Fibroblast of lung (primary cell): ENCODE measurements around the gene PCED1A. TPM values are rescaled to one million over a fixed set of nuclear protein-coding genes. Genes with fewer than 3 reads are reported as not detected.
A peak's percentile ranks its signal among the peaks of the same experiment; 100 is the strongest.

Experiments used
- DNase-seq, 2 donors: peaks; one replicate each; pipeline versions ENCODE4 v3.0.0 to v3.0.0-alpha.2; 2010; ENCODE audit warnings: low read depth in 2 of 2
- H2AFZ ChIP-seq: 2 replicates; pipeline ENCODE4 v1.5.1; 2012; ENCODE audit warnings: low read length, control low read depth, inconsistent platforms
- H3K27ac ChIP-seq: 2 replicates; pipeline ENCODE4 v1.5.1; 2011; ENCODE audit warnings: low read length, control low read depth; ENCODE audit not compliant: insufficient read depth
- H3K27me3 ChIP-seq: 2 replicates; pipeline ENCODE4 v1.5.1; 2011; ENCODE audit warnings: mild to moderate bottlenecking, low read length; ENCODE audit not compliant: control insufficient read depth, insufficient read depth
- H3K36me3 ChIP-seq: 2 replicates; pipeline ENCODE4 v1.5.1; 2011; ENCODE audit warnings: low read length; ENCODE audit not compliant: control insufficient read depth, insufficient read depth
- H3K4me1 ChIP-seq: 2 replicates; pipeline ENCODE4 v1.5.1; 2011; ENCODE audit warnings: low read length; ENCODE audit not compliant: control insufficient read depth, insufficient read depth; ENCODE audit errors: extremely low read depth
- H3K4me2 ChIP-seq: 2 replicates; pipeline ENCODE4 v1.5.1; 2011; ENCODE audit warnings: low read length, control low read depth; ENCODE audit not compliant: insufficient read depth; ENCODE audit errors: extremely low read depth
- H3K4me3 ChIP-seq, 4 experiments: fragments of 200-600 bp in 1 of 4; sonication (generic) in 1 of 4; replicated peaks in 1 of 4; 2 replicates each; pipeline ENCODE4 v1.5.1; 2011 to 2016; ENCODE audit warnings: low read length in 4 of 4, low read depth in 3 of 4, mild to moderate bottlenecking in 3 of 4, control low read depth in 2 of 4, inconsistent platforms in 1 of 4, mixed read lengths in 1 of 4; ENCODE audit not compliant: insufficient read depth in 1 of 4; ENCODE audit errors: control extremely low read depth in 1 of 4
- H3K79me2 ChIP-seq: 2 replicates; pipeline ENCODE4 v1.5.1; 2012; ENCODE audit warnings: mild to moderate bottlenecking, low read length, inconsistent platforms; ENCODE audit not compliant: control insufficient read depth, insufficient read depth
- H3K9ac ChIP-seq: 2 replicates; pipeline ENCODE4 v1.5.1; 2011; ENCODE audit warnings: mild to moderate bottlenecking, low read length, control low read depth; ENCODE audit not compliant: insufficient read depth
- H3K9me3 ChIP-seq: 2 replicates; pipeline ENCODE4 v1.5.1; 2012; ENCODE audit warnings: low read depth, low read length; ENCODE audit not compliant: control insufficient read depth, insufficient read depth
- H4K20me1 ChIP-seq: 2 replicates; pipeline ENCODE4 v1.5.1; 2011; ENCODE audit warnings: low read length; ENCODE audit not compliant: control insufficient read depth, insufficient read depth; ENCODE audit errors: extremely low read depth
- CTCF ChIP-seq, 2 donors: IDR thresholded peaks in 1 of 2; conservative IDR thresholded peaks in 1 of 2; 1 replicate in 1 of 2; 2 replicates in 1 of 2; pipeline ENCODE4 v1.5.1; 2011 to 2012; ENCODE audit warnings: low read length in 2 of 2, control low read depth in 1 of 2, inconsistent platforms in 1 of 2, low read depth in 1 of 2, mild to moderate bottlenecking in 1 of 2
- EZH2 ChIP-seq: IDR thresholded peaks from 2 replicates; pipeline ENCODE4 v1.5.1; 2012; ENCODE audit warnings: low read length, control low read depth, mild to moderate bottlenecking; ENCODE audit errors: missing control alignments
- polyA plus RNA-seq, 2 donors: library from polyadenylated mRNA; depleted of rRNA in 1 of 2; stranded (reverse) in 1 of 2; unstranded in 1 of 2; fragments of >200 nt; gene quantifications; 2 replicates each; pipeline ENCODE4 v1.2.1, GENCODE V29; 2011 to 2012; ENCODE audit warnings: missing spikeins in 1 of 2
- total RNA-seq: library from RNA; depleted of rRNA; stranded (reverse); fragments of >200 nt; gene quantifications from 2 replicates; pipeline ENCODE4 v1.2.1, GENCODE V29; 2014

Gene PCED1A
- total and polyA plus RNA-seq, 2 donors (not counting 1 experiment from before 2014, with no cell fraction given): 16.4 to 26.4 TPM

- DNase-seq: no peak
- Histone ChIP-seq H3K79me2 (no peaks in the 10 kb centered on the region), H3K4me1 (peaks cover 28% of the 10 kb centered on the region), H3K9ac (no peak overlapping the region), H3K27ac (no peak overlapping the region), H3K27me3 (peaks cover 11% of the 10 kb centered on the region), H3K36me3 (no peaks in the 10 kb centered on the region), H4K20me1 (no peaks in the 10 kb centered on the region), H3K4me2 (no peak overlapping the region), H3K4me3 (no peak overlapping the region), H2AFZ (no peak overlapping the region), H3K9me3 (no peaks in the 10 kb centered on the region)
- TF ChIP-seq CTCF (conservative IDR thresholded peaks at IDR 0.05 in 1 of 2, IDR thresholded peaks at IDR 0.05 in 1 of 2; ENCODE audit: low read depth in 1 of 2, low read length in 2 of 2) (no peak), EZH2 (no peak)
These were observed 23.7 kb downstream of the PCED1A start for GRCh38 chr20:2816583-2817340.

- no peak for DNase-seq
These were observed 24.3 kb downstream of the PCED1A start, which contains the start of gene TMEM239 for GRCh38 chr20:2816030-2816582. TMEM239 (plus strand) TSS chr20:2816364; CDS start chr20:2816555, 191 bp downstream.

More at GRCh38 chr20:2816030-2816582, 24.3 kb downstream of the PCED1A start, which contains the start of gene TMEM239:
- Histone ChIP-seq H3K27ac (peak within 1 kb of the TSS; percentile 81), H3K4me2 (no peak within 1 kb of the TSS), H3K36me3 (no peaks in the 10 kb centered on the region), H3K9me3 (no peaks in the 10 kb centered on the region), H3K9ac (no peak within 1 kb of the TSS), H3K79me2 (no peaks in the 10 kb centered on the region), H3K27me3 (peaks cover 7% of the 10 kb centered on the region), H4K20me1 (no peaks in the 10 kb centered on the region), H2AFZ (no peak within 1 kb of the TSS), H3K4me3 (no peak within 1 kb of the TSS), H3K4me1 (peaks cover 24% of the 10 kb centered on the region)
- no peak for TF ChIP-seq CTCF (conservative IDR thresholded peaks at IDR 0.05 in 1 of 2, IDR thresholded peaks at IDR 0.05 in 1 of 2; ENCODE audit: low read depth in 1 of 2, low read length in 2 of 2)
- no peak for TF ChIP-seq EZH2
